Activated CD4-positive, alpha-beta T cell treated with anti-CD3 and anti-CD28 coated beads, Interleukin-2, amount 50 U/mL, for 1 hour (primary cell): ENCODE measurements around the gene OVCH2.
"Not testable (repeated sequence)": the region's sequence is repeated elsewhere in the genome, so short reads cannot be mapped to it uniquely, and the experiment has no call there.

Source experiments
- DNase-seq: peaks from one replicate; pipeline ENCODE4 v3.0.0-alpha.2; 2020

OVCH2 gene

GRCh38 chr11:7670641-7671040 is 35.6 kb downstream of the OVCH2 start:
- DNase-seq, result no peak

GRCh38 chr11:7668911-7669310 is 37.4 kb downstream of the OVCH2 start:
- DNase-seq, result no peak

- DNase-seq, result no peak
These were observed 37.8 kb downstream of the OVCH2 start for GRCh38 chr11:7668464-7668863.

- DNase-seq, result no peak
These were observed 38.8 kb downstream of the OVCH2 start for GRCh38 chr11:7667460-7667859.

GRCh38 chr11:7666292-7666866 is 39.9 kb downstream of the OVCH2 start:
- no peak for DNase-seq

GRCh38 chr11:7665473-7666291 is 40.6 kb downstream of the OVCH2 start:
- peak; percentile 67 for DNase-seq

- no peak for DNase-seq
These were observed 41.4 kb downstream of the OVCH2 start for GRCh38 chr11:7664867-7665266.

GRCh38 chr11:7663531-7663930 is 42.7 kb downstream of the OVCH2 start:
- DNase-seq, result not testable (repeated sequence)

GRCh38 chr11:7657306-7658025 is 48.8 kb downstream of the OVCH2 start:
- DNase-seq, result no peak

- no peak for DNase-seq
These were observed 49.6 kb downstream of the OVCH2 start for GRCh38 chr11:7656704-7657103.

- no peak for DNase-seq
These were observed 50.7 kb downstream of the OVCH2 start for GRCh38 chr11:7655253-7656217.

- no peak for DNase-seq
These were observed 52.0 kb downstream of the OVCH2 start for GRCh38 chr11:7654195-7654705.

GRCh38 chr11:7651700-7652099 is 54.6 kb downstream of the OVCH2 start:
- DNase-seq, result no peak

- no peak for DNase-seq
These were observed 55.1 kb downstream of the OVCH2 start for GRCh38 chr11:7651140-7651551.

GRCh38 chr11:7648264-7648663 is 58.0 kb downstream of the OVCH2 start:
- DNase-seq, result no peak

- no peak for DNase-seq
These were observed 59.4 kb downstream of the OVCH2 start for GRCh38 chr11:7646866-7647265.

- no peak for DNase-seq
These were observed 61.1 kb downstream of the OVCH2 start for GRCh38 chr11:7645206-7645605.

GRCh38 chr11:7643314-7643713 is 63.0 kb downstream of the OVCH2 start:
- DNase-seq, result no peak

GRCh38 chr11:7642747-7643146 is 63.5 kb downstream of the OVCH2 start:
- no peak for DNase-seq

GRCh38 chr11:7640816-7641215 is 65.5 kb downstream of the OVCH2 start:
- DNase-seq, result no peak

- no peak for DNase-seq
These were observed 66.6 kb downstream of the OVCH2 start for GRCh38 chr11:7639643-7640025.
